MM.1S (cell line): Measurements from ENCODE around the gene IRF3.

ENCODE experiments used
- EZH2 ChIP-seq: fragments of 300-600 bp; sonication (generic); optimal IDR thresholded peaks from 2 replicates; pipeline ENCODE3; 2017; ENCODE audit warnings: low read depth, mild to moderate bottlenecking, antibody characterized with exemption, low read length, mixed read lengths
- EZH2phosphoT487 ChIP-seq: fragments of 300-600 bp; sonication (generic); IDR thresholded peaks from 2 replicates; pipeline ENCODE4 v1.6.1; 2018; ENCODE audit warnings: antibody characterized with exemption, low read length
- TF ChIP-seq, protein P1 (sequence below): fragments of 300-600 bp; sonication (generic); IDR thresholded peaks from 2 replicates; pipeline ENCODE4 v1.5.1; 2016; ENCODE audit warnings: antibody characterized with exemption, low read length, mixed read lengths

DNA sequence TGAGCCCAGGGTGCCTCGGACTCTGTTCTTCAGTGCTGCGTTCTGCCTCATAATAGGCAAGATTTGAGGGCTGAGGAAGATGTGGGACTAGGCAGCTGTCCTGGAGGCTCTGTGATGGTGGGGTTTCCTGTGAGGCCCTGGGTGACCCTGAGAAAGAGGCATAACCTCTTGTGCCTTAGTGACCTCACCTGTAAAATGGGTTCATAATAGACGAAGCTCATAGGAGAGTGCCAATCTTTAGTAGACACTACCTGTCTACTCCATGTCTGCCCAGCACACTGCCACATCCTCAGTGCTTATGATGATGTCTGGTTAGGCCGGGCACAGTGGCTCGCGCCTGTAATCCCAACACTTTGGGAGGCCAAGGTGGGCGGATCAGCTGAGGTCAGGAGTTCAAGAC lies 49.1 kb downstream of the IRF3 start:
- TF ChIP-seq, protein P1, sequence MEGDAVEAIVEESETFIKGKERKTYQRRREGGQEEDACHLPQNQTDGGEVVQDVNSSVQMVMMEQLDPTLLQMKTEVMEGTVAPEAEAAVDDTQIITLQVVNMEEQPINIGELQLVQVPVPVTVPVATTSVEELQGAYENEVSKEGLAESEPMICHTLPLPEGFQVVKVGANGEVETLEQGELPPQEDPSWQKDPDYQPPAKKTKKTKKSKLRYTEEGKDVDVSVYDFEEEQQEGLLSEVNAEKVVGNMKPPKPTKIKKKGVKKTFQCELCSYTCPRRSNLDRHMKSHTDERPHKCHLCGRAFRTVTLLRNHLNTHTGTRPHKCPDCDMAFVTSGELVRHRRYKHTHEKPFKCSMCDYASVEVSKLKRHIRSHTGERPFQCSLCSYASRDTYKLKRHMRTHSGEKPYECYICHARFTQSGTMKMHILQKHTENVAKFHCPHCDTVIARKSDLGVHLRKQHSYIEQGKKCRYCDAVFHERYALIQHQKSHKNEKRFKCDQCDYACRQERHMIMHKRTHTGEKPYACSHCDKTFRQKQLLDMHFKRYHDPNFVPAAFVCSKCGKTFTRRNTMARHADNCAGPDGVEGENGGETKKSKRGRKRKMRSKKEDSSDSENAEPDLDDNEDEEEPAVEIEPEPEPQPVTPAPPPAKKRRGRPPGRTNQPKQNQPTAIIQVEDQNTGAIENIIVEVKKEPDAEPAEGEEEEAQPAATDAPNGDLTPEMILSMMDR: no peak
- no peak for TF ChIP-seq EZH2
- no peak for TF ChIP-seq EZH2phosphoT487
